Endothelial cell of umbilical vein (primary cell): ENCODE data around the gene TMEM94.

ENCODE experiments used
- CTCF ChIP-seq, 2 donors: IDR thresholded peaks; 1 replicate in 1 of 2; 2 replicates in 1 of 2; pipeline ENCODE4 v1.5.1; 2011; ENCODE audit warnings: low read length in 2 of 2, mild to moderate bottlenecking in 2 of 2, moderate library complexity in 2 of 2, control low read depth in 1 of 2, inconsistent platforms in 1 of 2, low read depth in 1 of 2; ENCODE audit not compliant: insufficient read depth in 1 of 2; ENCODE audit errors: extremely low read depth in 1 of 2
- EZH2 ChIP-seq: IDR thresholded peaks from 2 replicates; pipeline ENCODE4 v1.6.1; 2012; ENCODE audit warnings: borderline replicate concordance, low read depth, mild to moderate bottlenecking, moderate library complexity, low read length, inconsistent platforms; ENCODE audit not compliant: severe bottlenecking
- FOS ChIP-seq: IDR thresholded peaks from 2 replicates; pipeline ENCODE4 v1.6.1; 2011; ENCODE audit warnings: mild to moderate bottlenecking, low read length, moderate library complexity, borderline replicate concordance; ENCODE audit not compliant: insufficient read depth
- JUN ChIP-seq: IDR thresholded peaks from 2 replicates; pipeline ENCODE4 v1.6.1; 2011; ENCODE audit warnings: borderline replicate concordance, low read depth; ENCODE audit not compliant: insufficient read length, insufficient read depth
- MYC ChIP-seq: IDR thresholded peaks from one replicate; pipeline ENCODE4 v1.6.1; 2011; ENCODE audit warnings: mild to moderate bottlenecking, low read depth, low read length
- POLR2A ChIP-seq: IDR thresholded peaks from 2 replicates; pipeline ENCODE4 v1.6.1; 2012; ENCODE audit warnings: low read depth, mild to moderate bottlenecking, control low read depth, low read length
- POLR2AphosphoS5 ChIP-seq: IDR thresholded peaks from 2 replicates; pipeline ENCODE4 v1.6.1; 2012; ENCODE audit warnings: low read depth, mild to moderate bottlenecking, control low read depth, low read length, moderate library complexity; ENCODE audit not compliant: insufficient read depth

GRCh38 chr17:75521951-75522727 is 65.7 kb downstream of the TMEM94 start:
- TF ChIP-seq CTCF (IDR thresholded peaks at IDR 0.05; ENCODE audit: extremely low read depth in 1 of 2, insufficient read depth in 1 of 2, low read depth in 1 of 2, low read length in 2 of 2) (no peak), FOS (no peak), POLR2A (no peak), EZH2 (no peak), JUN (no peak), POLR2AphosphoS5 (no peak), MYC (no peak)
